HepG2 (cell line): Measurements from ENCODE around the gene PLEKHH1. TPM values are rescaled to one million over a fixed set of nuclear protein-coding genes. Genes with fewer than 3 reads are reported as not detected.

Experiments used
- ATAC-seq: fragments of 200-7000 bp; cut with Tn5 transposase; 3 replicates; pipeline ENCODE4 v1.9.1; 2020; ENCODE audit warnings: mild to moderate bottlenecking, moderate library complexity
- BruUV-seq: library from RNA; stranded (reverse); fragments of 400-500 nt; replicated peaks from 2 replicates; lab custom pipeline; 2021; lab: Mats Ljungman, UMichigan
- CTCF ChIA-PET: fragments of 300-600 bp; formaldehyde crosslinking; extraction: SDS; loops from one replicate; lab custom pipeline; 2021; ENCODE audit warnings: low total read pairs, inconsistent platforms, low intra/inter-chr PET ratio; lab: Yijun Ruan, JAX
- POLR2A ChIA-PET: fragments of 350-600 bp; sonication (Branson Sonifier 250); formaldehyde crosslinking; loops from one replicate; lab custom pipeline; 2020; ENCODE audit warnings: antibody characterized with exemption, inconsistent platforms; lab: Yijun Ruan, JAX
- DNase-seq: peaks from one replicate; pipeline ENCODE4 v3.0.0-alpha.2; 2015; ENCODE audit warnings: low spot score
- FAIRE-seq: peaks from 3 replicates; lab custom pipeline; 2011; peaks lifted over from hg19 to GRCh38; lab: Jason Lieb, UNC
- H2AFZ ChIP-seq: one replicate; pipeline ENCODE4 v1.6.1; 2011; ENCODE audit warnings: low read length, inconsistent platforms
- H3K27ac ChIP-seq: fragments of 300-600 bp; 3 replicates; pipeline ENCODE4 v1.8.0; 2011; ENCODE audit warnings: mixed run types, mild to moderate bottlenecking, mixed read lengths, low read length, inconsistent platforms; ENCODE audit not compliant: insufficient read depth; ENCODE audit errors: extremely low read length
- H3K27me3 ChIP-seq, 2 experiments: fragments of 200-600 bp in 1 of 2; 2 replicates in 1 of 2; 3 replicates in 1 of 2; pipeline versions ENCODE4 v1.6.0 to v1.8.0; 2011; ENCODE audit warnings: low read length in 2 of 2, mild to moderate bottlenecking in 2 of 2, moderate library complexity in 2 of 2, inconsistent platforms in 1 of 2; ENCODE audit not compliant: insufficient read depth in 2 of 2, control insufficient read depth in 1 of 2
- H3K36me3 ChIP-seq, 2 experiments: fragments of 200-600 bp in 1 of 2; replicated peaks in 1 of 2; 2 replicates in 1 of 2; 3 replicates in 1 of 2; pipeline versions ENCODE4 v1.5.1 to v1.8.0; 2011; ENCODE audit warnings: low read length in 2 of 2, inconsistent platforms in 1 of 2; ENCODE audit not compliant: insufficient read depth in 2 of 2, control insufficient read depth in 1 of 2
- H3K4me1 ChIP-seq: 2 replicates; pipeline ENCODE4 v1.5.1; 2012; ENCODE audit warnings: low read length, inconsistent platforms; ENCODE audit not compliant: insufficient read depth
- H3K4me2 ChIP-seq: 2 replicates; pipeline ENCODE4 v1.6.0; 2011; ENCODE audit warnings: low read depth, low read length, inconsistent platforms
- H3K4me3 ChIP-seq, 3 experiments: fragments of 200-600 bp in 1 of 3; sonication (generic), shearing (Covaris generic) in 1 of 3; replicated peaks in 1 of 3; 2 replicates each; pipeline ENCODE4 v1.5.1; 2011 to 2016; ENCODE audit warnings: low read length in 3 of 3, inconsistent platforms in 2 of 3, low read depth in 2 of 3, mild to moderate bottlenecking in 2 of 3, control low read depth in 1 of 3, mixed read lengths in 1 of 3; ENCODE audit not compliant: insufficient read depth in 1 of 3
- H3K79me2 ChIP-seq: one replicate; pipeline ENCODE4 v1.6.1; 2011; ENCODE audit warnings: low read length, inconsistent platforms; ENCODE audit not compliant: insufficient read depth
- H3K9ac ChIP-seq: 2 replicates; pipeline ENCODE4 v1.6.0; 2011; ENCODE audit warnings: mild to moderate bottlenecking, low read depth, low read length, inconsistent platforms; ENCODE audit not compliant: insufficient read depth
- H3K9me3 ChIP-seq: 2 replicates; pipeline ENCODE4 v1.5.1; 2012; ENCODE audit warnings: mild to moderate bottlenecking, low read length
- H4K20me1 ChIP-seq: 2 replicates; pipeline ENCODE4 v1.6.0; 2011; ENCODE audit warnings: inconsistent platforms, mild to moderate bottlenecking, low read length, moderate library complexity; ENCODE audit not compliant: insufficient read depth
- CAMTA2 ChIP-seq: sonication (generic); formaldehyde crosslinking; IDR thresholded peaks from 2 replicates; pipeline ENCODE4 v1.4.0; 2020; ENCODE audit warnings: mild to moderate bottlenecking, missing genetic modification reagents, borderline replicate concordance
- DNMT3B ChIP-seq: conservative IDR thresholded peaks from 2 replicates; pipeline ENCODE4 v1.6.1; 2016; ENCODE audit warnings: missing biosample characterization, control low read depth
- KDM5B ChIP-seq: sonication (generic); formaldehyde crosslinking; IDR thresholded peaks from 2 replicates; pipeline ENCODE4 v1.4.0; 2020; ENCODE audit warnings: missing genetic modification reagents, mild to moderate bottlenecking, borderline replicate concordance
- PTBP1 ChIP-seq: fragments of 200-400 bp; formaldehyde crosslinking; IDR thresholded peaks from 2 replicates; pipeline ENCODE4 v1.6.1; 2018; ENCODE audit warnings: low read length, low read depth; ENCODE audit not compliant: poor library complexity, severe bottlenecking
- SOX5 ChIP-seq: IDR thresholded peaks from 2 replicates; pipeline ENCODE4 v1.6.1; 2016; ENCODE audit warnings: borderline replicate concordance
- WIZ ChIP-seq: sonication (generic); formaldehyde crosslinking; IDR thresholded peaks from 2 replicates; pipeline ENCODE4 v1.5.1; 2020; ENCODE audit warnings: mild to moderate bottlenecking, missing genetic modification reagents
- ZNF224 ChIP-seq: sonication (generic); formaldehyde crosslinking; IDR thresholded peaks from 2 replicates; pipeline ENCODE4 v1.5.0; 2020; ENCODE audit warnings: mild to moderate bottlenecking, missing genetic modification reagents
- ZNF234 ChIP-seq: sonication (generic); formaldehyde crosslinking; conservative IDR thresholded peaks from 2 replicates; pipeline ENCODE4 v1.5.1; 2020; ENCODE audit warnings: mild to moderate bottlenecking, missing genetic modification reagents
- ZNF256 ChIP-seq: sonication (generic); formaldehyde crosslinking; conservative IDR thresholded peaks from 2 replicates; pipeline ENCODE4 v1.4.0; 2020; ENCODE audit warnings: missing genetic modification reagents
- ZNF333 ChIP-seq: sonication (generic); formaldehyde crosslinking; IDR thresholded peaks from 2 replicates; pipeline ENCODE4 v1.4.0; 2020; ENCODE audit warnings: mild to moderate bottlenecking, missing genetic modification reagents, borderline replicate concordance
- ZNF564 ChIP-seq: sonication (generic); formaldehyde crosslinking; IDR thresholded peaks from 2 replicates; pipeline ENCODE4 v1.8.1; 2023; ENCODE audit warnings: mild to moderate bottlenecking, missing genetic modification reagents
- ZNF567 ChIP-seq: sonication (generic); formaldehyde crosslinking; IDR thresholded peaks from 2 replicates; pipeline ENCODE4 v1.8.1; 2023; ENCODE audit warnings: mild to moderate bottlenecking, missing genetic modification reagents, borderline replicate concordance
- WGBS: methylation state at CpG from one replicate; pipeline ENCODE4 v1.1.6; 2017; ENCODE audit warnings: low lambda C conversion rate; 5-methylcytosine and 5-hydroxymethylcytosine counted together
- in situ Hi-C: cut with HindIII; loops from 2 replicates; pipeline ENCODE4 v1.10.0; 2017; ENCODE audit warnings: low pct_unique_long_range_greater_than_20kb; ENCODE audit not compliant: extremely low pct_ligation_motif_present
- intact Hi-C: fragments of 100-400 bp; cut with micrococcal nuclease; formaldehyde crosslinking; loops from one replicate; pipeline ENCODE4 v1.10.0; 2022; ENCODE audit not compliant: unreplicated experiment
- polyA plus RNA-seq, 8 experiments: library from polyadenylated mRNA; depleted of rRNA in 3 of 8; stranded (reverse) in 7 of 8; unstranded in 1 of 8; fragments of >200 nt; fragmentation: Illumina TruSeq in 4 of 8; extraction: Trizol in 4 of 8; gene quantifications; 2 replicates each; pipeline versions ENCODE4 v1.2.1 to v1.2.3, GENCODE V29; 2011 to 2016; ENCODE audit warnings: low read depth in 4 of 8, missing spikeins in 1 of 8, mixed read lengths in 1 of 8; ENCODE audit not compliant: insufficient read depth in 1 of 8
- total RNA-seq, 5 experiments: library from RNA; depleted of rRNA; stranded (reverse); fragments of >200 nt; fragmentation: Illumina TruSeq; extraction: Trizol; gene quantifications; 2 replicates each; pipeline ENCODE4 v1.2.3, GENCODE V29; 2016; ENCODE audit warnings: low read depth in 1 of 5
- TF ChIP-seq, protein P1 (sequence below): sonication (generic); formaldehyde crosslinking; IDR thresholded peaks from 2 replicates; pipeline ENCODE4 v1.4.0; 2020; ENCODE audit warnings: missing genetic modification reagents

Gene PLEKHH1
- total and polyA plus RNA-seq, 2 of the 13 experiments (the other 11 are each of a cell fraction or from before 2014, with no cell fraction given) = 8.6 to 15.8 TPM

DNA sequence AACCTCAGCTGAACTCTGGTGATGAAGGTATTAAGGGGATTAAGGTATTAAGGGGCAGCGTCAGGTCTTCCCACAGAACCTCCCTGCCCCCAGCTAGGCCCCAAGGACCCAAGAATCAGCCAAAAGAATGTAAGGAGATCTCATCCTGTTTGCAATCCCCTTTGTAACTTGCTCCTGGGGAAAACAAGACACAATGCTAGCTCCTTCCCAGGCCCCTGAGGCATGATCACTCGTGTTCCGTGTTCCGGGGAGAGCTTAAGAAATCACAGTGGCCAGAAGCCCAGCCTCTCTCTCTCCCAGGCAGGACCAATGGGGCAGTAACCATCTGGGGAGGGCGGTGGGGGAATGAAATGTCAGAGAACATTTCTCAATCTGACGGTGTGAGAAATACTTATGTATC lies 33.8 kb downstream of the PLEKHH1 start:
- ATAC-seq (no peak), DNase-seq (no peak), FAIRE-seq (no peak)
- Histone ChIP-seq H3K4me1 (no peaks in the 10 kb centered on the region), H2AFZ (no peak overlapping the region), H3K4me3 (no peak overlapping the region), H3K9ac (no peak overlapping the region), H3K79me2 (no peaks in the 10 kb centered on the region), H3K4me2 (no peak overlapping the region), H3K9me3 (no peaks in the 10 kb centered on the region), H3K36me3 (0 out of 5 replicates have a peak, but pooled peaks cover 1 to 5% of the 10 kb centered on the region in 2 experiments), H3K27ac (no peak overlapping the region), H4K20me1 (no peaks in the 10 kb centered on the region), H3K27me3 (no peaks in the 10 kb centered on the region)
- TF ChIP-seq, protein P1, sequence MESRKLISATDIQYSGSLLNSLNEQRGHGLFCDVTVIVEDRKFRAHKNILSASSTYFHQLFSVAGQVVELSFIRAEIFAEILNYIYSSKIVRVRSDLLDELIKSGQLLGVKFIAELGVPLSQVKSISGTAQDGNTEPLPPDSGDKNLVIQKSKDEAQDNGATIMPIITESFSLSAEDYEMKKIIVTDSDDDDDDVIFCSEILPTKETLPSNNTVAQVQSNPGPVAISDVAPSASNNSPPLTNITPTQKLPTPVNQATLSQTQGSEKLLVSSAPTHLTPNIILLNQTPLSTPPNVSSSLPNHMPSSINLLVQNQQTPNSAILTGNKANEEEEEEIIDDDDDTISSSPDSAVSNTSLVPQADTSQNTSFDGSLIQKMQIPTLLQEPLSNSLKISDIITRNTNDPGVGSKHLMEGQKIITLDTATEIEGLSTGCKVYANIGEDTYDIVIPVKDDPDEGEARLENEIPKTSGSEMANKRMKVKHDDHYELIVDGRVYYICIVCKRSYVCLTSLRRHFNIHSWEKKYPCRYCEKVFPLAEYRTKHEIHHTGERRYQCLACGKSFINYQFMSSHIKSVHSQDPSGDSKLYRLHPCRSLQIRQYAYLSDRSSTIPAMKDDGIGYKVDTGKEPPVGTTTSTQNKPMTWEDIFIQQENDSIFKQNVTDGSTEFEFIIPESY (CRISPR knock-in tag) = no peak
- CTCF ChIA-PET = no interaction called here
- no TSS peak for BruUV-seq
- POLR2A ChIA-PET = no interaction called here
- intact Hi-C loops = no loop called here
- in situ Hi-C loops = loop anchor here (5.0 kb wide), 2 partner anchors 40 to 145 kb away; no protein-coding TSS in a partner anchor
- WGBS = 91% methylated on average over 6 of the region's 6 CpGs

DNA sequence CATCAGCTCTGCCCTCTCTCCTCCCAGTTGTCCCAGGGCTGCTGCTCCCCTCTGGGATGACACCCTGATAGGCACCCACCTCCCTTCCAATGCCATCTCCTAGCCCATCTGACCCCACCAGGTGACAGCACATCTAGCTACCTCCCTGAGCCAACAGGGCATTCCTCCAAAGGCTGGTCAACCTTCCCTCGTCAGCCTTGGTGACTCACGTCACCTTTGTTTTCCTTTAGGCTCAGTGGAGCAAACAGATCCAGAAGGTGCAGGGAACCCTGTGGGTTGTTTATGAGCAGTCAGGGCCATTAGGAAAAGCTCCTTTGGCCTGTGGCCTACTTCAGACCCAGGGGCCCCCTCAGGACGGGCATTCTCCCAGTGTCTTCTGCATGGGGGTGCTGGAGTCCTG lies 34.6 kb downstream of the PLEKHH1 start:
- no peak overlapping the region for H3K4me3 ChIP-seq
- in situ Hi-C loops = loop anchor here (5.0 kb wide), 2 partner anchors 40 to 145 kb away; no protein-coding TSS in a partner anchor
- CTCF ChIA-PET = no interaction called here
- 0 out of 5 replicates have a peak, but pooled peaks cover 0 to 1% of the 10 kb centered on the region in 2 experiments for H3K36me3 ChIP-seq
- no peaks in the 10 kb centered on the region for H4K20me1 ChIP-seq
- no peak for TF ChIP-seq CAMTA2 (CRISPR knock-in tag)
- no peak for TF ChIP-seq ZNF564 (CRISPR knock-in tag)
- no peak for TF ChIP-seq ZNF224
- TF ChIP-seq ZNF567 (CRISPR knock-in tag) = no peak
- TF ChIP-seq ZNF234 = no peak
- no peak for TF ChIP-seq WIZ (CRISPR knock-in tag)
- TF ChIP-seq PTBP1 = no peak
- TF ChIP-seq ZNF256 (CRISPR knock-in tag) = no peak
- no peak for TF ChIP-seq SOX5 (CRISPR knock-in tag)
- TF ChIP-seq DNMT3B (CRISPR knock-in tag) = no peak
- TF ChIP-seq ZNF333 (CRISPR knock-in tag) = no peak
- no peak for TF ChIP-seq KDM5B (CRISPR knock-in tag)
- H3K27me3 ChIP-seq = no peaks in the 10 kb centered on the region
- 72% methylated on average over 3 of the region's 3 CpGs for WGBS
- POLR2A ChIA-PET = no interaction called here
- no TSS peak for BruUV-seq
- no peak overlapping the region for H3K27ac ChIP-seq
- no peaks in the 10 kb centered on the region for H3K79me2 ChIP-seq
- H3K9me3 ChIP-seq = no peaks in the 10 kb centered on the region
- H2AFZ ChIP-seq = no peak overlapping the region
- intact Hi-C loops = no loop called here
- DNase-seq (no peak), FAIRE-seq (no peak), ATAC-seq (no peak)
- no peak overlapping the region for H3K4me2 ChIP-seq
- H3K4me1 ChIP-seq = peaks cover 3% of the 10 kb centered on the region
- no peak overlapping the region for H3K9ac ChIP-seq
